ENCODE data around the gene TMEM212.

- TF ChIP-seq FOXM1 (IDR thresholded peaks at IDR 0.05; ENCODE audit: borderline replicate concordance) (no peak), SP1 (IDR thresholded peaks at IDR 0.05) (no peak)
Observed at GRCh38 chr3:171879472-171879871, 36.3 kb downstream of the TMEM212 start.
